ENCODE measurements around the gene BCO2.

BCO2 gene

DNA sequence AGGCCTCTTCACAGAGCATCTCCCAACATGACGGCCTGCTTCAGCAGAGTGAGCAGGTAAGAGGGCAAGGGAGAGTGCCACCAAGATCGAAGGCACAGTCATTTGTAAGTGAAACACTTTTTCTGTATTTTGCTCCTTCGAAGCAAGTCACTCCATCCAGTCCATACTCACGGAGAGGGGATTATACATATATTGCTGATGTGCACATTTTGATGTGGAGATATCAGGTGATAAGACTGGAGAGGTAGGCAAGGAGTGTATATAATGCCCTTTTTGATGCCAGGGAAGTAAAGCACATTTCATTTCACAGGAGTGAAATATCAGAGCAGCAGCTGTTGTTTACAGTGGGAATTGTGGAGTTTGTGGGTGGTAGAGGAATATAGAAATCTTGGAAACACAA is 62.1 kb downstream of the BCO2 start:
- Histone ChIP-seq H3K27me3 (ENCODE audit: insufficient read depth, low read length) (no peaks in the 10 kb centered on the region), H3K4ac (ENCODE audit: low read depth, low read length) (no peak overlapping the region), H2BK120ac (ENCODE audit: insufficient read depth, low read length, poor library complexity) (no peak overlapping the region), H3K27ac (ENCODE audit: low read depth, low read length) (no peak overlapping the region), H3K18ac (ENCODE audit: low read length) (no peak overlapping the region), H3K9me3 (ENCODE audit: insufficient read depth, low read depth, low read length) (peaks cover 2% of the 10 kb centered on the region), H2AK5ac (ENCODE audit: low read length) (no peak overlapping the region), H3K4me2 (ENCODE audit: low read length) (no peak overlapping the region), H4K91ac (ENCODE audit: low read depth, low read length) (no peak overlapping the region), H3K79me1 (ENCODE audit: low read length) (peaks cover 9% of the 10 kb centered on the region), H2BK5ac (ENCODE audit: low read depth, low read length, poor library complexity) (no peak overlapping the region), H2AFZ (ENCODE audit: insufficient read depth, low read length, poor library complexity) (no peak overlapping the region), H3K23ac (ENCODE audit: low read length) (no peak overlapping the region), H3K14ac (ENCODE audit: low read length) (no peak overlapping the region), H2BK12ac (ENCODE audit: low read length) (no peak overlapping the region), H3K4me3 (ENCODE audit: low read depth, low read length) (no peak overlapping the region), H3K36me3 (ENCODE audit: control insufficient read depth in 1 of 2, insufficient read depth in 2 of 2, low read length in 2 of 2) (peaks cover 23 to 36% of the 10 kb centered on the region in 2 experiments), H4K12ac (ENCODE audit: low read depth, low read length) (no peak overlapping the region), H3K4me1 (ENCODE audit: control insufficient read depth in 1 of 2, insufficient read depth in 2 of 2, low read length in 2 of 2) (peaks cover 0 to 8% of the 10 kb centered on the region in 2 experiments), H4K8ac (ENCODE audit: low read depth, low read length) (no peak overlapping the region), H3K79me2 (ENCODE audit: control insufficient read depth, insufficient read depth, low read length, poor library complexity) (no peaks in the 10 kb centered on the region), H3K9ac (ENCODE audit: low read length) (no peak overlapping the region)
- no CpG with 5 or more reads among the region's 4 CpGs for WGBS (ENCODE audit: extremely low coverage, insufficient coverage, insufficient read length)
- DNase-seq = no peak

DNA sequence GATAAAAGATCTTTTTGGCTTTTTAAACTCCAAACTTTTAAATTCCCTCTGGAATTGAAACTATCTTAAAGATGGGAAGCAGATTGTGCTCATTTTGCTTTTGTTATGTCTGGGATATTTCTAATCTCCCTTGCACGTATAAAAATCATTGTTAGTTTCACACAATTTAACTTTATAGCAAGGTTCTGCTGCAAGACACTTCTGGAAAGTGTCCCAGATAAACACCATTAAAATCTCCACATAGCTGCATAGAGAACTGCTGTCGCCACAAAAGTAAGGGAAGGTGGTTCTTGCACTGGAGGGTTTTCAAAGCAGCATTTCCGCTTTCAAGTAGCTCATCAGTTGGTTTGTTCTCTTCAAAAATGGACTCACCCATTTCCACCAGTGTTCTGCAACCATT is 62.7 kb downstream of the BCO2 start:
- peaks cover 9% of the 10 kb centered on the region for H3K79me1 ChIP-seq (ENCODE audit: low read length)
- H3K4me3 ChIP-seq (ENCODE audit: low read depth, low read length) = no peak overlapping the region
- no peak overlapping the region for H4K8ac ChIP-seq (ENCODE audit: low read depth, low read length)
- no peak overlapping the region for H2BK5ac ChIP-seq (ENCODE audit: low read depth, low read length, poor library complexity)
- H4K12ac ChIP-seq (ENCODE audit: low read depth, low read length) = no peak overlapping the region
- H2AK5ac ChIP-seq (ENCODE audit: low read length) = no peak overlapping the region
- H3K27ac ChIP-seq (ENCODE audit: low read depth, low read length) = no peak overlapping the region
- peaks cover 25 to 40% of the 10 kb centered on the region in 2 experiments for H3K36me3 ChIP-seq (ENCODE audit: control insufficient read depth in 1 of 2, insufficient read depth in 2 of 2, low read length in 2 of 2)
- no peaks in the 10 kb centered on the region for H3K79me2 ChIP-seq (ENCODE audit: control insufficient read depth, insufficient read depth, low read length, poor library complexity)
- no peak overlapping the region for H3K4me2 ChIP-seq (ENCODE audit: low read length)
- no CpG with 5 or more reads among the region's 3 CpGs for WGBS (ENCODE audit: extremely low coverage, insufficient coverage, insufficient read length)
- H3K4ac ChIP-seq (ENCODE audit: low read depth, low read length) = no peak overlapping the region
- no peak for DNase-seq
- H3K27me3 ChIP-seq (ENCODE audit: insufficient read depth, low read length) = no peaks in the 10 kb centered on the region
- no peak overlapping the region for H2AFZ ChIP-seq (ENCODE audit: insufficient read depth, low read length, poor library complexity)
- no peak overlapping the region for H3K18ac ChIP-seq (ENCODE audit: low read length)
- no peak overlapping the region for H3K23ac ChIP-seq (ENCODE audit: low read length)
- no peak overlapping the region for H3K9ac ChIP-seq (ENCODE audit: low read length)
- no peak overlapping the region for H2BK120ac ChIP-seq (ENCODE audit: insufficient read depth, low read length, poor library complexity)
- peaks cover 0 to 8% of the 10 kb centered on the region in 2 experiments for H3K4me1 ChIP-seq (ENCODE audit: control insufficient read depth in 1 of 2, insufficient read depth in 2 of 2, low read length in 2 of 2)
- H3K14ac ChIP-seq (ENCODE audit: low read length) = no peak overlapping the region
- no peak overlapping the region for H2BK12ac ChIP-seq (ENCODE audit: low read length)
- no peak overlapping the region for H4K91ac ChIP-seq (ENCODE audit: low read depth, low read length)
- H3K9me3 ChIP-seq (ENCODE audit: insufficient read depth, low read depth, low read length) = peaks cover 2% of the 10 kb centered on the region

DNA sequence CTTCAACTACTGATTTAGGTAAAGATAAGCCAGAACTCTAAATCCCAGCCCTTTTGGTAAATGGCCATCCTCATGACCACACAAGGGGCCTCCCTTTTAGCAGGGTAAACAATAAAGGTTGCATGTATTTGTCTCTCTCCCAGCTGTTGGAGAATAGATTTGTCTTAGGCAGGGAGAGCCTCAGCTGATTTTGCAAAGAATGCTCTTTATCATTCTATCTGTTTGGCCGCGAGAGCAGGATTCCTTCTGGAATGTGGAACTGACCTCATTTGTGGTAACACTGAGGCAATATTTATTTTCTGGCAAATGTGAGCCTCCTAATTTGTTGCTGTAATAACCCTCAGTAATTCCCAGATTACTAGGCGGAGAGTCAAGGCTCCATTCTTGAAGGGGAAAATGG is 66.2 kb downstream of the BCO2 start:
- H3K23ac ChIP-seq (ENCODE audit: low read length) = no peak overlapping the region
- no peak overlapping the region for H3K14ac ChIP-seq (ENCODE audit: low read length)
- H2BK120ac ChIP-seq (ENCODE audit: insufficient read depth, low read length, poor library complexity) = no peak overlapping the region
- H2AK5ac ChIP-seq (ENCODE audit: low read length) = no peak overlapping the region
- H4K8ac ChIP-seq (ENCODE audit: low read depth, low read length) = no peak overlapping the region
- no peaks in the 10 kb centered on the region for H3K79me2 ChIP-seq (ENCODE audit: control insufficient read depth, insufficient read depth, low read length, poor library complexity)
- H2BK5ac ChIP-seq (ENCODE audit: low read depth, low read length, poor library complexity) = no peak overlapping the region
- DNase-seq = peak; percentile 28 to 78
- no peak overlapping the region for H4K91ac ChIP-seq (ENCODE audit: low read depth, low read length)
- no peak overlapping the region for H3K4me2 ChIP-seq (ENCODE audit: low read length)
- H3K4me1 ChIP-seq (ENCODE audit: control insufficient read depth in 1 of 2, insufficient read depth in 2 of 2, low read length in 2 of 2) = peaks cover 0 to 8% of the 10 kb centered on the region in 2 experiments
- H3K27ac ChIP-seq (ENCODE audit: low read depth, low read length) = peak overlapping the region; percentile 57
- H3K9ac ChIP-seq (ENCODE audit: low read length) = no peak overlapping the region
- H4K12ac ChIP-seq (ENCODE audit: low read depth, low read length) = no peak overlapping the region
- H3K4me3 ChIP-seq (ENCODE audit: low read depth, low read length) = no peak overlapping the region
- no peaks in the 10 kb centered on the region for H3K27me3 ChIP-seq (ENCODE audit: insufficient read depth, low read length)
- no peak overlapping the region for H3K18ac ChIP-seq (ENCODE audit: low read length)
- no peak overlapping the region for H3K4ac ChIP-seq (ENCODE audit: low read depth, low read length)
- H3K79me1 ChIP-seq (ENCODE audit: low read length) = peaks cover 9% of the 10 kb centered on the region
- no peak overlapping the region for H2AFZ ChIP-seq (ENCODE audit: insufficient read depth, low read length, poor library complexity)
- H3K36me3 ChIP-seq (ENCODE audit: control insufficient read depth in 1 of 2, insufficient read depth in 2 of 2, low read length in 2 of 2) = peaks cover 21 to 34% of the 10 kb centered on the region in 2 experiments
- WGBS (ENCODE audit: extremely low coverage, insufficient coverage, insufficient read length) = no CpG with 5 or more reads among the region's 3 CpGs
- no peak overlapping the region for H2BK12ac ChIP-seq (ENCODE audit: low read length)
- peaks cover 5% of the 10 kb centered on the region for H3K9me3 ChIP-seq (ENCODE audit: insufficient read depth, low read depth, low read length)

DNA sequence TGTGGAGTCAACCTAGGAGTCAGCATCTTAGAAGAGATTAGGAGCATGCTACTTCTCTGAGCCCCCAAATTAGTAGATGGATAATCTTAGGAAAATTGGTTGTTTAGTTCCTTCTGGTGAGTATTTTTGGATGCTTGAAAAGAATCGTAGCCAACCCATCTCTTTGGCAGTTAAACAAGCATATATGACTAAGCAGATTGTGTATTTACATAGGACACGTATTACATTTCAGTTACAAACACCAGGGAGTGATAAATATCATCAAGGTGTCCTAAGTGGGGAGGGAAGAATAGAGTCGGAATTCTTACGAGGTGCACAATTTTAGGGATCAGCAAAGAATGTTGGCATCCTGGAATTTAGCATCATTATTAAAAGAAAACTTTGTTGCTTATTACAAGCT is 71.9 kb downstream of the BCO2 start:
- H3K4me2 ChIP-seq (ENCODE audit: low read length) = no peak overlapping the region
- no peak overlapping the region for H2BK5ac ChIP-seq (ENCODE audit: low read depth, low read length, poor library complexity)
- H2BK120ac ChIP-seq (ENCODE audit: insufficient read depth, low read length, poor library complexity) = no peak overlapping the region
- no peak overlapping the region for H3K9ac ChIP-seq (ENCODE audit: low read length)
- no peak overlapping the region for H4K12ac ChIP-seq (ENCODE audit: low read depth, low read length)
- H2BK12ac ChIP-seq (ENCODE audit: low read length) = no peak overlapping the region
- H3K36me3 ChIP-seq (ENCODE audit: control insufficient read depth in 1 of 2, insufficient read depth in 2 of 2, low read length in 2 of 2) = peaks cover 4 to 9% of the 10 kb centered on the region in 2 experiments
- H3K23ac ChIP-seq (ENCODE audit: low read length) = no peak overlapping the region
- H3K14ac ChIP-seq (ENCODE audit: low read length) = no peak overlapping the region
- no peak overlapping the region for H2AK5ac ChIP-seq (ENCODE audit: low read length)
- DNase-seq = no peak
- H3K79me1 ChIP-seq (ENCODE audit: low read length) = peaks cover 28% of the 10 kb centered on the region
- no peak overlapping the region for H2AFZ ChIP-seq (ENCODE audit: insufficient read depth, low read length, poor library complexity)
- H3K18ac ChIP-seq (ENCODE audit: low read length) = no peak overlapping the region
- no CpG with 5 or more reads among the region's 4 CpGs for WGBS (ENCODE audit: extremely low coverage, insufficient coverage, insufficient read length)
- no peak overlapping the region for H3K4me3 ChIP-seq (ENCODE audit: low read depth, low read length)
- H4K91ac ChIP-seq (ENCODE audit: low read depth, low read length) = no peak overlapping the region
- H4K8ac ChIP-seq (ENCODE audit: low read depth, low read length) = no peak overlapping the region
- no peak overlapping the region for H3K27ac ChIP-seq (ENCODE audit: low read depth, low read length)
- H3K27me3 ChIP-seq (ENCODE audit: insufficient read depth, low read length) = no peaks in the 10 kb centered on the region
- H3K4me1 ChIP-seq (ENCODE audit: control insufficient read depth in 1 of 2, insufficient read depth in 2 of 2, low read length in 2 of 2) = peaks cover 11 to 17% of the 10 kb centered on the region in 2 experiments
- H3K9me3 ChIP-seq (ENCODE audit: insufficient read depth, low read depth, low read length) = peaks cover 3% of the 10 kb centered on the region
- peaks cover 4% of the 10 kb centered on the region for H3K79me2 ChIP-seq (ENCODE audit: control insufficient read depth, insufficient read depth, low read length, poor library complexity)
- no peak overlapping the region for H3K4ac ChIP-seq (ENCODE audit: low read depth, low read length)
